Psoas muscle (tissue), 8 donors: Measurements from ENCODE around the gene NOVA2. TPM values are rescaled to one million over a fixed set of nuclear protein-coding genes. Genes with fewer than 3 reads are reported as not detected.

Experiments
- ATAC-seq, 4 donors: fragments of 200-7000 bp; cut with Tn5 transposase; one replicate each; pipeline ENCODE4 v1.9.1; 2020; ENCODE audit warnings: moderate library complexity in 3 of 4, mild to moderate bottlenecking in 2 of 4
- DNase-seq, 2 donors: peaks; one replicate each; pipeline ENCODE4 v3.0.0-alpha.2; 2020
- H3K27ac ChIP-seq: fragments of 200-600 bp; one replicate; pipeline ENCODE4 v1.8.0; 2022
- H3K27me3 ChIP-seq, 3 donors: fragments of 200-600 bp in 1 of 3; one replicate each; pipeline versions ENCODE4 v1.6.1 to v1.8.0; 2013 to 2022; ENCODE audit warnings: low read length in 2 of 3, mild to moderate bottlenecking in 2 of 3, moderate library complexity in 1 of 3; ENCODE audit not compliant: insufficient read depth in 3 of 3
- H3K36me3 ChIP-seq, 2 donors: fragments of 200-600 bp in 1 of 2; one replicate each; pipeline versions ENCODE4 v1.6.1 to v1.8.0; 2013 to 2022; ENCODE audit warnings: low read depth in 1 of 2, mild to moderate bottlenecking in 1 of 2, moderate library complexity in 1 of 2; ENCODE audit not compliant: insufficient read depth in 1 of 2
- H3K4me1 ChIP-seq: fragments of 200-600 bp; one replicate; pipeline ENCODE4 v1.8.0; 2022
- H3K4me3 ChIP-seq: fragments of 200-600 bp; one replicate; pipeline ENCODE4 v1.8.0; 2022; ENCODE audit warnings: mild to moderate bottlenecking
- H3K9me3 ChIP-seq: fragments of 200-600 bp; one replicate; pipeline ENCODE4 v1.8.0; 2022
- CTCF ChIP-seq: fragments of 200-600 bp; IDR thresholded peaks from one replicate; pipeline ENCODE4 v1.8.0; 2022; ENCODE audit warnings: antibody characterized with exemption
- WGBS, 3 donors: extraction: QIAGEN DNeasy Blood & Tissue Kit; methylation state at CpG; one replicate each; pipeline versions ENCODE4 v1.1.6 to v1.1.7; 2013; 5-methylcytosine and 5-hydroxymethylcytosine counted together
- intact Hi-C, 2 donors: fragments of 100-400 bp; cut with DNase I; formaldehyde crosslinking; loops; one replicate each; pipeline versions ENCODE4 v1.11.0 to v1.14.2; 2022
- polyA plus RNA-seq, 3 donors: library from polyadenylated mRNA; stranded (reverse); fragments of 200-250 nt; gene quantifications; one replicate each; pipeline ENCODE4 v1.2.3, GENCODE V29; 2013
- total RNA-seq, 4 donors: library from RNA; stranded (reverse); fragmentation: NEBNext Ultra II Directional in 2 of 4; extraction: Animal tissue kit (Norgen Biotek cat#: 25700) in 2 of 4; gene quantifications; one replicate each; pipeline versions ENCODE4 v1.2.1 to v1.2.4, GENCODE V29; 2021 to 2023
- donor health status: healthy with polysubstance abuse.
- donor health status: DM: no; HTN: no; CAD: no; lungs with moderate emphysema.
- donor health status: Bipolar disorder and iron deficiency.
- donor health status: healthy.
- donor health status: DM: yes; HTN: yes; CAD: no.
- donor health status: DM: no; HTN: no; CAD: no.
- donor health status: DM: no; HTN: no; CAD: no.
- donor health status: DM: yes; HTN: yes; CAD: no.

Gene NOVA2
- total and polyA plus RNA-seq, 7 donors = 0.27 to 4.3 (median 1.6) TPM

GRCh38 chr19:45883881-45884681 lies 89.6 kb downstream of the NOVA2 start:
- peaks cover 0 to 17% of the 10 kb centered on the region in 2 donors for H3K36me3 ChIP-seq
- DNase-seq (no peak), ATAC-seq (no peak)
- no peaks in the 10 kb centered on the region for H3K27me3 ChIP-seq
- peaks cover 29% of the 10 kb centered on the region for H3K4me1 ChIP-seq
- intact Hi-C loops = loop anchor here in 1 of 2 donors (1.0 to 2.0 kb wide), 2 partner anchors 19 to 67 kb away; partner anchors contain the start of gene FOXA3
- 85 to 89% (median 87%) methylated on average over 50 to 57 of the region's 57 CpGs for WGBS, 3 donors
- H3K9me3 ChIP-seq = no peaks in the 10 kb centered on the region
- peak overlapping the region; percentile 87 for H3K4me3 ChIP-seq
- peak overlapping the region; percentile 86 for H3K27ac ChIP-seq
- TF ChIP-seq CTCF = no peak

Other genes starting within 250 kb of the NOVA2 start
- gene FBXO46, start 243.0 kb downstream of the NOVA2 start, total RNA-seq = 10 to 100 TPM in 2 of 4 donors, 1 to 10 TPM in 2; 6.4 to 13.0 (median 9.9) TPM
- gene FBXO46, start 243.0 kb downstream of the NOVA2 start, polyA plus RNA-seq = 1 to 10 TPM; 4.6 to 9.5 (median 5.0) TPM
- not detected for gene MEIOSIN, start 240.4 kb downstream of the NOVA2 start, total RNA-seq
- under 1 TPM in 1 of 3 donors, not detected in 2; 0.01 TPM for gene MEIOSIN, start 240.4 kb downstream of the NOVA2 start, polyA plus RNA-seq
- 10 to 100 TPM in 1 of 4 donors, 1 to 10 TPM in 3; 9.2 to 14.5 (median 9.4) TPM for gene SIX5, start 204.6 kb downstream of the NOVA2 start, total RNA-seq
- 1 to 10 TPM; 7.0 to 9.1 (median 8.7) TPM for gene SIX5, start 204.6 kb downstream of the NOVA2 start, polyA plus RNA-seq
- 100 to 1,000 TPM; 132 to 617 (median 337) TPM for gene DMPK, start 191.4 kb downstream of the NOVA2 start, total RNA-seq
- gene DMPK, start 191.4 kb downstream of the NOVA2 start, polyA plus RNA-seq = 10 to 100 TPM; 53.0 to 77.7 (median 77.0) TPM
- gene DMWD, start 181.0 kb downstream of the NOVA2 start, total RNA-seq = 100 to 1,000 TPM in 1 of 4 donors, 10 to 100 TPM in 3; 50.8 to 104 (median 66.9) TPM
- gene DMWD, start 181.0 kb downstream of the NOVA2 start, polyA plus RNA-seq = 10 to 100 TPM; 38.4 to 61.8 (median 48.2) TPM
- under 1 TPM in 2 of 4 donors, not detected in 2; 0.12 to 0.15 TPM for gene RSPH6A, start 158.6 kb downstream of the NOVA2 start, total RNA-seq
- gene RSPH6A, start 158.6 kb downstream of the NOVA2 start, polyA plus RNA-seq = under 1 TPM in 2 of 3 donors, not detected in 1; 0.03 to 0.05 TPM
- 10 to 100 TPM; 47.6 to 80.3 (median 56.8) TPM for gene SYMPK, start 110.7 kb downstream of the NOVA2 start, total RNA-seq
- gene SYMPK, start 110.7 kb downstream of the NOVA2 start, polyA plus RNA-seq = 10 to 100 TPM; 27.6 to 37.3 (median 36.6) TPM
- not detected for gene FOXA3, start 109.5 kb downstream of the NOVA2 start, total RNA-seq
- gene FOXA3, start 109.5 kb downstream of the NOVA2 start, polyA plus RNA-seq = under 1 TPM; 0.05 to 0.35 (median 0.23) TPM
- 10 to 100 TPM; 16.2 to 25.4 (median 21.1) TPM for gene IRF2BP1, start 87.7 kb downstream of the NOVA2 start, total RNA-seq
- gene IRF2BP1, start 87.7 kb downstream of the NOVA2 start, polyA plus RNA-seq = 10 to 100 TPM; 12.6 to 17.6 (median 14.2) TPM
- 10 to 100 TPM; 11.3 to 14.8 (median 13.1) TPM for gene MYPOP, start 71.3 kb downstream of the NOVA2 start, total RNA-seq
- 10 to 100 TPM; 10.6 to 20.7 (median 11.0) TPM for gene MYPOP, start 71.3 kb downstream of the NOVA2 start, polyA plus RNA-seq
- not detected for gene NANOS2, start 59.1 kb downstream of the NOVA2 start, total RNA-seq
- gene NANOS2, start 59.1 kb downstream of the NOVA2 start, polyA plus RNA-seq = not detected
- gene CCDC61, start 21.6 kb upstream of the NOVA2 start, total RNA-seq = 1 to 10 TPM; 4.9 to 6.2 (median 5.5) TPM
- gene CCDC61, start 21.6 kb upstream of the NOVA2 start, polyA plus RNA-seq = 1 to 10 TPM; 2.9 to 5.3 (median 4.0) TPM
- gene PGLYRP1, start 49.2 kb upstream of the NOVA2 start, total RNA-seq = under 1 TPM in 1 of 4 donors, not detected in 3; 0.76 TPM
- gene PGLYRP1, start 49.2 kb upstream of the NOVA2 start, polyA plus RNA-seq = under 1 TPM in 1 of 3 donors, not detected in 2; 0.08 TPM
- gene IGFL4, start 67.1 kb upstream of the NOVA2 start, total RNA-seq = not detected
- gene IGFL4, start 67.1 kb upstream of the NOVA2 start, polyA plus RNA-seq = not detected
- not detected for gene IGFL3, start 150.8 kb upstream of the NOVA2 start, total RNA-seq
- not detected for gene IGFL3, start 150.8 kb upstream of the NOVA2 start, polyA plus RNA-seq
- gene IGFL2, start 174.4 kb upstream of the NOVA2 start, total RNA-seq = not detected
- gene IGFL2, start 174.4 kb upstream of the NOVA2 start, polyA plus RNA-seq = not detected